K562 (cell line): Measurements from ENCODE around the gene NOL12. TPM values are rescaled to one million over a fixed set of nuclear protein-coding genes. Genes with fewer than 3 reads are reported as not detected.
A peak's percentile ranks its signal among the peaks of the same experiment; 100 is the strongest.

Source experiments
- ARHGAP35 ChIP-seq: fragments of 450-650 bp; IDR thresholded peaks from 2 replicates; pipeline ENCODE4 v1.6.1; 2018; ENCODE audit not compliant: partially characterized antibody
- BACH1 ChIP-seq: fragments of 200-800 bp; sonication (Bioruptor generic); IDR thresholded peaks from 2 replicates; pipeline ENCODE4 v1.6.1; 2016; ENCODE audit warnings: missing genetic modification characterization, missing compliant biosample characterization
- BMI1 ChIP-seq: fragments of 150-350 bp; IDR thresholded peaks from 2 replicates; pipeline ENCODE4 v1.6.1; 2014; ENCODE audit warnings: low read length
- CBX8 ChIP-seq: fragments of 200-600 bp; sonication (generic); IDR thresholded peaks from 2 replicates; pipeline ENCODE4 v1.6.1; 2012; ENCODE audit warnings: borderline replicate concordance, mixed run types, low read depth, mild to moderate bottlenecking, moderate library complexity, mixed read lengths, low read length, control low read depth, inconsistent platforms; ENCODE audit not compliant: poor library complexity, severe bottlenecking; ENCODE audit errors: extremely low read depth
- CEBPG ChIP-seq, 3 experiments: fragments of 200-800 bp in 1 of 3; sonication (Bioruptor generic) in 1 of 3; sonication (generic) in 1 of 3; formaldehyde crosslinking in 1 of 3; IDR thresholded peaks in 2 of 3; conservative IDR thresholded peaks in 1 of 3; 2 replicates each; pipeline versions ENCODE4 v1.6.1 to v1.8.0; 2016 to 2022; ENCODE audit warnings: missing compliant biosample characterization in 2 of 3, missing genetic modification characterization in 2 of 3, mild to moderate bottlenecking in 1 of 3, missing genetic modification reagents in 1 of 3
- FOXJ2 ChIP-seq: fragments of 200-800 bp; sonication (Bioruptor generic); IDR thresholded peaks from 2 replicates; pipeline ENCODE4 v1.6.1; 2016; ENCODE audit warnings: missing genetic modification characterization, missing compliant biosample characterization
- HCFC1 ChIP-seq: IDR thresholded peaks from 2 replicates; pipeline ENCODE4 v1.6.1; 2012; ENCODE audit warnings: low read depth, low read length, improper control_type of control experiment
- IRF2 ChIP-seq: sonication (generic); formaldehyde crosslinking; IDR thresholded peaks from 2 replicates; pipeline ENCODE4 v1.8.1; 2022; ENCODE audit warnings: mild to moderate bottlenecking, missing genetic modification reagents
- KDM5B ChIP-seq: fragments of 200-600 bp; sonication (generic); IDR thresholded peaks from 2 replicates; pipeline ENCODE4 v1.6.1; 2012; ENCODE audit warnings: low read depth, mild to moderate bottlenecking, moderate library complexity, low read length, control low read depth, inconsistent platforms; ENCODE audit not compliant: insufficient replicate concordance
- KHSRP ChIP-seq: fragments of 450-650 bp; IDR thresholded peaks from 2 replicates; pipeline ENCODE4 v1.6.1; 2017
- MEF2A ChIP-seq: IDR thresholded peaks from 2 replicates; pipeline ENCODE4 v1.6.1; 2011; ENCODE audit warnings: low read depth, mild to moderate bottlenecking, low read length, moderate library complexity; ENCODE audit not compliant: control insufficient read depth
- NFATC3 ChIP-seq: fragments of 450-650 bp; IDR thresholded peaks from 2 replicates; pipeline ENCODE4 v1.6.1; 2017; ENCODE audit warnings: mild to moderate bottlenecking
- PHB ChIP-seq: fragments of 250-450 bp; sonication (Bioruptor Pico); IDR thresholded peaks from 2 replicates; pipeline ENCODE4 v1.5.0; 2021
- POLR2AphosphoS5 ChIP-seq: IDR thresholded peaks from 2 replicates; pipeline ENCODE4 v1.6.1; 2011; ENCODE audit warnings: mild to moderate bottlenecking, low read depth, low read length, moderate library complexity; ENCODE audit not compliant: control insufficient read depth, insufficient read depth
- RBBP5 ChIP-seq: fragments of 200-600 bp; sonication (generic); IDR thresholded peaks from 2 replicates; pipeline ENCODE4 v1.6.1; 2012; ENCODE audit warnings: borderline replicate concordance, mild to moderate bottlenecking, low read length, control low read depth, inconsistent platforms; ENCODE audit not compliant: insufficient read depth, poor library complexity, severe bottlenecking
- SMARCA4 ChIP-seq: fragments of 450-650 bp; IDR thresholded peaks from 2 replicates; pipeline ENCODE4 v1.6.1; 2016
- SNRNP70 ChIP-seq: fragments of 200-400 bp; formaldehyde crosslinking; optimal IDR thresholded peaks from 2 replicates; pipeline ENCODE3; 2017; ENCODE audit warnings: low read depth, low read length
- ZNF584 ChIP-seq: fragments of 200-800 bp; sonication (Bioruptor generic); IDR thresholded peaks from 2 replicates; pipeline ENCODE4 v1.6.1; 2016; ENCODE audit warnings: low read depth, mild to moderate bottlenecking, missing genetic modification characterization, missing compliant biosample characterization
- polyA plus RNA-seq, 8 experiments: library from polyadenylated mRNA; depleted of rRNA in 4 of 8; stranded (reverse) in 5 of 8; unstranded in 3 of 8; fragments of >200 nt; fragmentation: Nextera tagmentation in 2 of 8; fragmentation: Illumina TruSeq in 1 of 8; extraction: Ambion mirVana in 2 of 8; extraction: Trizol in 1 of 8; gene quantifications; 2 replicates each; pipeline versions ENCODE4 v1.2.1 to v1.2.3, GENCODE V29; 2011 to 2014; ENCODE audit warnings: inconsistent platforms in 1 of 8, missing spikeins in 1 of 8
- total RNA-seq, 7 experiments: library from RNA; depleted of rRNA in 6 of 7; stranded (reverse); fragments of >200 nt in 6 of 7; fragmentation: Illumina TruSeq in 2 of 7; extraction: Trizol in 2 of 7; gene quantifications; 2 replicates each; pipeline versions ENCODE4 v1.2.1 to v1.2.3, GENCODE V29; 2011 to 2021; ENCODE audit warnings: low replicate concordance in 1 of 7
- TF ChIP-seq, protein P1 (sequence below): sonication (generic); formaldehyde crosslinking; IDR thresholded peaks from 2 replicates; pipeline ENCODE4 v1.9.0; 2022; ENCODE audit warnings: mild to moderate bottlenecking, missing genetic modification reagents
- TF ChIP-seq, protein P2 (sequence below): fragments of 250-450 bp; sonication (Bioruptor Pico); IDR thresholded peaks from 2 replicates; pipeline ENCODE4 v1.8.0; 2022; ENCODE audit warnings: moderate library complexity, mild to moderate bottlenecking, inconsistent platforms
- TF ChIP-seq, protein P3 (sequence below): fragments of 450-650 bp; IDR thresholded peaks from 2 replicates; pipeline ENCODE4 v1.6.1; 2017; ENCODE audit warnings: mild to moderate bottlenecking, moderate library complexity
- TF ChIP-seq, protein P4 (sequence below), 3 experiments: IDR thresholded peaks in 2 of 3; conservative IDR thresholded peaks in 1 of 3; 2 replicates each; pipeline ENCODE4 v1.5.1; 2011 to 2012; ENCODE audit warnings: low read length in 3 of 3, mild to moderate bottlenecking in 3 of 3, control low read depth in 2 of 3, improper control_type of control experiment in 1 of 3, inconsistent platforms in 1 of 3, low read depth in 1 of 3, mixed read lengths in 1 of 3, moderate library complexity in 1 of 3; ENCODE audit not compliant: insufficient read depth in 2 of 3

NOL12 gene
- total and polyA plus RNA-seq, 9 of the 15 experiments (the other 6 are each of a cell fraction or from before 2014, with no cell fraction given): 2.8 to 40.9 (median 28.5) TPM

DNA sequence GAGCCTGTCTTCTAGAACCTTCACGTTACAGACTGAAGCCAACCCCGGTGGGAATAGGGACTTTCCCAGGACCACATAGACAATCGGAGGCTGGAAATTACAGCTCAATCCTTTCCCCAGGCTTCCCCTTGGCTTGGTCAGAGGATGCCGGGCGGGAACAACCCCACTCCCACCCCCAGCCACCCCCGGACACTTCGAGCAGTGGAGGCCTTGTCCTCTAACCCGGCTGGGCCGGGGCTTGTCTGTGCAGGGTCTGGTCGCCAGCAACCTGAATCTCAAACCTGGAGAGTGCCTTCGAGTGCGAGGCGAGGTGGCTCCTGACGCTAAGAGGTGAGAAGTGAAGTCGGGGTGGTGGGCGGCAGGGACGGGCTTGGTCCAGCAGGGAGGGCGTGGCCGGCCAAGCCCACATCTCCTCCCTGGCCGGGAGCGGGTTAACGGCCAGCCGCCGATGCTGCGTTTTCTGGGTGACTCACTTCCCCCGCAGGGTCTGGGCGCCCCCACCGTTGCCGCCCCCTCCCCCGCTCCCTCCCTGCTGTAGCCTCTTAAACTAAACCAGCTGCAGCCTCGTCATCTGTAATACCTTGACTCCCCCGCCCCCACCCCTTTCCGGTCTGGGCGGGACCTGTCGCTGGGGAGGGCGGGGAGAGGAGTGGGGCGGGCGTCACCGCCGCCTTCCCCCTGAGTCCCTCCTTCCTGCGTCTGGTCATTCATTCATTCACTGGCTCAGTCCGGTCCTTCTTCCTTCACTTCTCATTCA is 9.2 kb upstream of the NOL12 start (continued):
- TF ChIP-seq, protein P1, sequence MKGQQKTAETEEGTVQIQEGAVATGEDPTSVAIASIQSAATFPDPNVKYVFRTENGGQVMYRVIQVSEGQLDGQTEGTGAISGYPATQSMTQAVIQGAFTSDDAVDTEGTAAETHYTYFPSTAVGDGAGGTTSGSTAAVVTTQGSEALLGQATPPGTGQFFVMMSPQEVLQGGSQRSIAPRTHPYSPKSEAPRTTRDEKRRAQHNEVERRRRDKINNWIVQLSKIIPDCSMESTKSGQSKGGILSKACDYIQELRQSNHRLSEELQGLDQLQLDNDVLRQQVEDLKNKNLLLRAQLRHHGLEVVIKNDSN: no peak
- no peak for TF ChIP-seq POLR2AphosphoS5
- no peak for TF ChIP-seq NFATC3
- no peak for TF ChIP-seq IRF2 (CRISPR knock-in tag)
- TF ChIP-seq ARHGAP35: no peak
- TF ChIP-seq ZNF584 (CRISPR knock-in tag): no peak
- TF ChIP-seq BMI1: no peak
- TF ChIP-seq HCFC1: no peak
- TF ChIP-seq BACH1 (tag): no peak
- TF ChIP-seq SNRNP70: no peak
- TF ChIP-seq, protein P2, sequence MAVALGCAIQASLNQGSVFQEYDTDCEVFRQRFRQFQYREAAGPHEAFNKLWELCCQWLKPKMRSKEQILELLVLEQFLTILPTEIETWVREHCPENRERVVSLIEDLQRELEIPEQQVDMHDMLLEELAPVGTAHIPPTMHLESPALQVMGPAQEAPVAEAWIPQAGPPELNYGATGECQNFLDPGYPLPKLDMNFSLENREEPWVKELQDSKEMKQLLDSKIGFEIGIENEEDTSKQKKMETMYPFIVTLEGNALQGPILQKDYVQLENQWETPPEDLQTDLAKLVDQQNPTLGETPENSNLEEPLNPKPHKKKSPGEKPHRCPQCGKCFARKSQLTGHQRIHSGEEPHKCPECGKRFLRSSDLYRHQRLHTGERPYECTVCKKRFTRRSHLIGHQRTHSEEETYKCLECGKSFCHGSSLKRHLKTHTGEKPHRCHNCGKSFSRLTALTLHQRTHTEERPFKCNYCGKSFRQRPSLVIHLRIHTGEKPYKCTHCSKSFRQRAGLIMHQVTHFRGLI (CRISPR knock-in tag): no peak
- TF ChIP-seq CBX8: no peak
- no peak for TF ChIP-seq KHSRP
- no peak for TF ChIP-seq FOXJ2 (tag)
- no peak for TF ChIP-seq RBBP5
- TF ChIP-seq, protein P3, sequence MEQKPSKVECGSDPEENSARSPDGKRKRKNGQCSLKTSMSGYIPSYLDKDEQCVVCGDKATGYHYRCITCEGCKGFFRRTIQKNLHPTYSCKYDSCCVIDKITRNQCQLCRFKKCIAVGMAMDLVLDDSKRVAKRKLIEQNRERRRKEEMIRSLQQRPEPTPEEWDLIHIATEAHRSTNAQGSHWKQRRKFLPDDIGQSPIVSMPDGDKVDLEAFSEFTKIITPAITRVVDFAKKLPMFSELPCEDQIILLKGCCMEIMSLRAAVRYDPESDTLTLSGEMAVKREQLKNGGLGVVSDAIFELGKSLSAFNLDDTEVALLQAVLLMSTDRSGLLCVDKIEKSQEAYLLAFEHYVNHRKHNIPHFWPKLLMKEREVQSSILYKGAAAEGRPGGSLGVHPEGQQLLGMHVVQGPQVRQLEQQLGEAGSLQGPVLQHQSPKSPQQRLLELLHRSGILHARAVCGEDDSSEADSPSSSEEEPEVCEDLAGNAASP: no peak
- TF ChIP-seq SMARCA4: peak; percentile 59; the same call in 1 of the 2 replicates
- no peak for TF ChIP-seq CEBPG (CRISPR knock-in tag; IDR thresholded peaks at IDR 0.05)
- TF ChIP-seq CEBPG (tag; conservative IDR thresholded peaks at IDR 0.05 in 1 of 2, IDR thresholded peaks at IDR 0.05 in 1 of 2): no peak
- no peak for TF ChIP-seq PHB (CRISPR knock-in tag)
- TF ChIP-seq, protein P4, sequence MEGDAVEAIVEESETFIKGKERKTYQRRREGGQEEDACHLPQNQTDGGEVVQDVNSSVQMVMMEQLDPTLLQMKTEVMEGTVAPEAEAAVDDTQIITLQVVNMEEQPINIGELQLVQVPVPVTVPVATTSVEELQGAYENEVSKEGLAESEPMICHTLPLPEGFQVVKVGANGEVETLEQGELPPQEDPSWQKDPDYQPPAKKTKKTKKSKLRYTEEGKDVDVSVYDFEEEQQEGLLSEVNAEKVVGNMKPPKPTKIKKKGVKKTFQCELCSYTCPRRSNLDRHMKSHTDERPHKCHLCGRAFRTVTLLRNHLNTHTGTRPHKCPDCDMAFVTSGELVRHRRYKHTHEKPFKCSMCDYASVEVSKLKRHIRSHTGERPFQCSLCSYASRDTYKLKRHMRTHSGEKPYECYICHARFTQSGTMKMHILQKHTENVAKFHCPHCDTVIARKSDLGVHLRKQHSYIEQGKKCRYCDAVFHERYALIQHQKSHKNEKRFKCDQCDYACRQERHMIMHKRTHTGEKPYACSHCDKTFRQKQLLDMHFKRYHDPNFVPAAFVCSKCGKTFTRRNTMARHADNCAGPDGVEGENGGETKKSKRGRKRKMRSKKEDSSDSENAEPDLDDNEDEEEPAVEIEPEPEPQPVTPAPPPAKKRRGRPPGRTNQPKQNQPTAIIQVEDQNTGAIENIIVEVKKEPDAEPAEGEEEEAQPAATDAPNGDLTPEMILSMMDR (IDR thresholded peaks at IDR 0.05 in 2 of 3, conservative IDR thresholded peaks at IDR 0.05 in 1 of 3; ENCODE audit: insufficient read depth in 2 of 3, low read depth in 1 of 3, low read length in 3 of 3): no peak
- no peak for TF ChIP-seq KDM5B
- TF ChIP-seq MEF2A: no peak
